Choroid plexus epithelial cell (primary cell): Measurements from ENCODE around the gene ATP10A.

ENCODE experiments used
- DNase-seq: peaks from one replicate; pipeline ENCODE4 v3.0.0-alpha.2; 2010; ENCODE audit warnings: low read depth
- H3K4me3 ChIP-seq: 2 replicates; pipeline ENCODE4 v1.5.1; 2011; ENCODE audit warnings: low read depth, mild to moderate bottlenecking, control low read depth, low read length, moderate library complexity
- TF ChIP-seq, protein P1 (sequence below): conservative IDR thresholded peaks from 2 replicates; pipeline ENCODE4 v1.5.1; 2011; ENCODE audit warnings: low read depth, mild to moderate bottlenecking, control low read depth, inconsistent platforms, low read length, moderate library complexity

The ATP10A gene

DNA sequence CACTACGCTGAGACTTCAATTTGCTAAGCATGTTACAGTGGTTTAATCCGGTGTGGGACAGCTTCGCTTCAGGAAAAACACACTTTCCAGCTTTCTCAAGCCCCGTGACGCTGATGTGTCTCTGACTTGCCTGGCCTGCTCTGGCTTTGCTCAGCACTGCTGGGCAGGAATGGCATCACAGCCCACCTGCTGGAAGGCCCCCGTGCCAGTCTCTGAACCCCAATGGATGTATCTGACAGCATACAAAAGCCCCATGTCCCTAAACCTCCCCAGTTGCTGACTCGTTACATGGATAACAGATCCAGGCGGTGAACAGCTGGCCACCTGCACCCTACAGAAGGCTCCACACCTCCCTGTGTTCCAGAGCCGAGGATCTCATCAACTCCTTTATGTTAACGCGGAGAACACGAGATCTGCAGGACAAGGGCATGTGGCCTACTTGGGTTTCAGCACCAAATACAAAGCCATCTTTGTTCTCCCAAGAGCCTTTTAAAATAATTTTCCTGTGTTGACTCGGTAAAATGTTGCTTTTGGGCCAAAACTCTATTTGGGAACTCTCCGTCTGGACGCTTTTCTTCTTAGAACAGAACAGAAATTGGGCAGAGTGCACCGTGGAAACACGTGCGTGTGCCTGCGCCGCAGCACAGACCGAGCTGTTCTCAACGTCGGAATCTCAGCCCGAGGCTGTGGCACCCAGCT is 61.4 kb downstream of the ATP10A start:
- TF ChIP-seq, protein P1, sequence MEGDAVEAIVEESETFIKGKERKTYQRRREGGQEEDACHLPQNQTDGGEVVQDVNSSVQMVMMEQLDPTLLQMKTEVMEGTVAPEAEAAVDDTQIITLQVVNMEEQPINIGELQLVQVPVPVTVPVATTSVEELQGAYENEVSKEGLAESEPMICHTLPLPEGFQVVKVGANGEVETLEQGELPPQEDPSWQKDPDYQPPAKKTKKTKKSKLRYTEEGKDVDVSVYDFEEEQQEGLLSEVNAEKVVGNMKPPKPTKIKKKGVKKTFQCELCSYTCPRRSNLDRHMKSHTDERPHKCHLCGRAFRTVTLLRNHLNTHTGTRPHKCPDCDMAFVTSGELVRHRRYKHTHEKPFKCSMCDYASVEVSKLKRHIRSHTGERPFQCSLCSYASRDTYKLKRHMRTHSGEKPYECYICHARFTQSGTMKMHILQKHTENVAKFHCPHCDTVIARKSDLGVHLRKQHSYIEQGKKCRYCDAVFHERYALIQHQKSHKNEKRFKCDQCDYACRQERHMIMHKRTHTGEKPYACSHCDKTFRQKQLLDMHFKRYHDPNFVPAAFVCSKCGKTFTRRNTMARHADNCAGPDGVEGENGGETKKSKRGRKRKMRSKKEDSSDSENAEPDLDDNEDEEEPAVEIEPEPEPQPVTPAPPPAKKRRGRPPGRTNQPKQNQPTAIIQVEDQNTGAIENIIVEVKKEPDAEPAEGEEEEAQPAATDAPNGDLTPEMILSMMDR = no peak
- no peak overlapping the region for H3K4me3 ChIP-seq
- DNase-seq = no peak

DNA sequence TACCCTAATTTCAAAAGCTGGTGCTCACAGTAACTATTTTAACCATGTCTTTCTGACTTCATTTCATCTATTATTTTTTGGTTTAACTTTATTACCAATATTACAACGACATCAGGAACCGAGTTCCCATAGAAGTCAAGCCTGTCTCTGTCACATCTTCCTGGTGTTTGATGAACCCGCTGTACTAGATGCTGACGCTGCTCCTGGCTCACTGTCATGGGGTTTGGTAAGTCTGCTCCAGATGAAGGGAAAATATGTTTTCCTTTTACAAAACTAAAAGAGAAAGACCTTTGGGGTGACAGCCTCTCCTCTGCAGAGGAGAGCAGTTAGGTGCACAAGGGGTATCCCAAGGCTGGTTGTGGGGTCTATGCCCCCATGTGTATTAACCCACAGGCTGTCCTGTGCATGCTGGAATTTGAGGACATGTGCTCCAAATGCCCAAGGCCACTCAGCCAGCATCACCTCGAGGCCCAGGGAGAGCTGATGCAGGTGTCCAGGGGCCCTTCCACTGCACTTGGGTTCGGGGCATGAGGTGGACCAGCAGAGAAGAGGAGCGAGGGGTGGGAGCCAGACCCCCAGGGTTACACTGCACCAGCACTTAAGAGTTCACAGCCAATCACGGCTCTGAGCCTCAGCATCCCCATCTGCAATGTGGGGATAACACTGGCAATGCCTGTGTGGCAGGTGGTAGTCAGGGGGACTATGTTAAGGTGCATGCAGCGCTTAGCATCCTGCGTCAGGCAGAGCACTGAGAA is 62.2 kb downstream of the ATP10A start:
- no peak overlapping the region for H3K4me3 ChIP-seq
- TF ChIP-seq, protein P1 = no peak
- no peak for DNase-seq

DNA sequence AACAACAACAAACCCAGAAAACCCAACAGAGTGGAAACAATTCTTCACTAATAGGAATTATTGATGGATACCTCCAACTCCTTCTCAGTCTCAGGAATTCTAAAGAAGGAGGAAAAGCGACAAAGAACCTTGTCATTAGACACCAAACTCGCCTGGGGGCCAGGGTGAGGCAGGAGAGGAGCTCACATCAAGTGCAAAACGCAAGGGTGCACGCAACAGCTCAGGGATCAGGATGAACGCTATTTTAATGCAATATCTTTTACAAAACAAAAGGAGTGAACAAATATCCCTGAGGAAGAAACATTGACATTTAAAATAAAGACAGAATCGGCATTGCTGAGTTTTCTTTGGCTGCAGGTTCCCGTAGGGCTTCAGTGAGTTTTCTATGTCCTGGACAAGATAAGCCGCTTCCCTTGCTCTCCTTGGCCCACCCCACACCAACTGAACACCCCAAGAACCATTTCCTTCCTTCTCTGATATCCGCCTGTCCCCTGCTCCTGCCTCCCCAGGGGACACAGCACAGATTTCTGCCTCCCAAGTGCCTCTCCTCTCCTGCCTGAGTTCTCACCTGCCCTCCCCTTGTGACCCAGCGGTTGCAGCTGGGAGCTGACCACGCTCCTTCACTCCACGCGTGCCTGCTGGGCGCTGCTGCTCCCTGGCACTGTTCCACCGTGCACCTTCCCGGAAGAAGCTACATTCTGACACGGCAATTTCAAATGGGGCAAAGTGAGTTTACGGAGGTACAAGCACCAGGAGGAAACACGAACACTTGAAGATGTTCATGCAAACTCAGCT is 63.0 kb downstream of the ATP10A start:
- TF ChIP-seq, protein P1 = no peak
- H3K4me3 ChIP-seq = no peak overlapping the region
- no peak for DNase-seq

DNA sequence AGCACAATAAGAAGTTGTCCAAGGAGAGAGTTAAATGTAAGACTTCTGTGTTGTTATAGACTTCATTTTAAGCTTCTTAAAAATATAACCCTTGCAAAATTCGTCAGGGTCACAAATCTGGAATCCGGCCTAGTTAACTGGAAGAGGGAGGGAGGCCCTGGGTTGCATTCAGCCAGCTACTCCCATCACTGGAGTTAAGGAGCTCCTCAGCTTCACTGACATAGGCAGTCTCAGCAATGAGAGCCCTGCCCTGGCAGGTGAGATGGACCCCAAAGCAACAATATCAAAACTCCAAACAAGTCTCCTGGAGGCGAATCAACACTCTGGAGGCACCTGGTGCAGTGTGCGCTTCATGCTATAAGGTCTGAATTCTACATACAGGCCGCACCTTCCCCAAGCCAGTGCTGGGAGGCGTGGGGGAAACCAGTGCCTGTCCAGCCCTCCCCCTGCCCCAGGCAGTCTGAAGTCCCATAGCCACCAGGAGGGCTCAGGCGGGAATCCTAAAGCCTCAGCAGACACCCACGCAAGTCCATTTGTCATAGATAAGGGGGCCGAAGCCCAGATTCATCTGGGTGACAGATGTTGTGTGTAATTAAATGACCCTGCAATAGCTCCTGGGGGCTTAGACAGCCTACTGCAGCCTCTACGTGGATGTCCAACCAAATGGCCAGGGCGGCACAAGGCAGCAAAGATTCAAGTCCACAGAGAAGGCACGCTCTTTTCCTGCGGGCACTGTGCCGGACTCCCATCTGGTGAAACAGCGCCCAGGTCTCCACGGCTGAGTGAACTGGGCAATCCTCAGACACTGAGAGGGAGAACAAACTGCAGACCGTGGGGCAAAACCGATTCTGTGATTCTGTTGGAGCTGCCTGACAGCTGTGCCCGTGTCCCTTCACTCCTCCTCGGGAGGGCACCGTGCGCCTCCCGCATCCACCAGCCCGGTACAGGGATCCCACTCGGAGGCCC is 64.9 kb downstream of the ATP10A start:
- no peak overlapping the region for H3K4me3 ChIP-seq
- no peak for DNase-seq
- TF ChIP-seq, protein P1 = no peak

DNA sequence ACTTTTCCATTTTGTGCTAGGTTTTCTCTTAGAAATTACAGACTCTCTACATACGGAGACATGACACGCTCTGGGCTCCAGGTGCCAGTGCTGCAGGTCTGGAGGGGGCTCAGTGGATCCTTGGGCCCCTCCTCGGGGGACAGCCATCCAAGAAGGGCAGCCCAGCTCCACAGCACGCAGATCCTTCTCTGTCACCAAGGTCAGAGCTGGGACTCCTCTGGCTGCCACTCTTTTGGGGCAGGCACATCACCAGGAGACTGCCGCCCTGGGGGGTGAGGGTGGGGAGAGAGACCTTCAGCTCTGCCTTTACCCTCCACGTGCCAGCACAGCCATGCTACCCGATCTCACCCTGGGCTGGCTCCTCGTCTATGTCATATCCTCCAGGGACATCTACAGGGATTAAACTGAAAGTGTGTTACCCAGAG is 65.6 kb downstream of the ATP10A start:
- TF ChIP-seq, protein P1 = no peak
- no peak overlapping the region for H3K4me3 ChIP-seq
- DNase-seq = no peak

DNA sequence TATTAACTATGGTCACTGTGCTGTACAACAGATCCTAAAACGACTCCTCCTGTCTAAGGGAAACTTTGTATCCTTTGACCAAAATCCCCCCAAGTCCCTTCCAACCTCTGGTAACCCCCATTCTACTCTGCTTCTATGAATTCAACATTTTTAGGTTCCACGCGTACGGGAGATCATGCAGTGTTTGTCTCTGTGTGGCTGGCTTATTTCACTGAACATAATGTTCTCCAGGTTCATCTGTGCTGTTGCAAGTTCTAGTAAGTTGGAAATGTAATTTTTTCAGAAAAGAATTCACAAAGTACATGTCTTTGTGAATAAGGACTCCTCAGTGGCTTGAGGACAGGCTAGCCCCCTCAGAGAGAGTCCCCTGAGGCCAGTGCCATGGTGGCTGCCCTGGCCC is 66.1 kb downstream of the ATP10A start:
- DNase-seq = no peak
- TF ChIP-seq, protein P1 = no peak
- no peak overlapping the region for H3K4me3 ChIP-seq
